GM04504 (cell line): ENCODE data around the gene REPS2.

Experiments used
- DNase-seq: peaks from one replicate; pipeline ENCODE4 v3.0.0-alpha.2; 2012; ENCODE audit warnings: low read depth

Gene REPS2

DNA sequence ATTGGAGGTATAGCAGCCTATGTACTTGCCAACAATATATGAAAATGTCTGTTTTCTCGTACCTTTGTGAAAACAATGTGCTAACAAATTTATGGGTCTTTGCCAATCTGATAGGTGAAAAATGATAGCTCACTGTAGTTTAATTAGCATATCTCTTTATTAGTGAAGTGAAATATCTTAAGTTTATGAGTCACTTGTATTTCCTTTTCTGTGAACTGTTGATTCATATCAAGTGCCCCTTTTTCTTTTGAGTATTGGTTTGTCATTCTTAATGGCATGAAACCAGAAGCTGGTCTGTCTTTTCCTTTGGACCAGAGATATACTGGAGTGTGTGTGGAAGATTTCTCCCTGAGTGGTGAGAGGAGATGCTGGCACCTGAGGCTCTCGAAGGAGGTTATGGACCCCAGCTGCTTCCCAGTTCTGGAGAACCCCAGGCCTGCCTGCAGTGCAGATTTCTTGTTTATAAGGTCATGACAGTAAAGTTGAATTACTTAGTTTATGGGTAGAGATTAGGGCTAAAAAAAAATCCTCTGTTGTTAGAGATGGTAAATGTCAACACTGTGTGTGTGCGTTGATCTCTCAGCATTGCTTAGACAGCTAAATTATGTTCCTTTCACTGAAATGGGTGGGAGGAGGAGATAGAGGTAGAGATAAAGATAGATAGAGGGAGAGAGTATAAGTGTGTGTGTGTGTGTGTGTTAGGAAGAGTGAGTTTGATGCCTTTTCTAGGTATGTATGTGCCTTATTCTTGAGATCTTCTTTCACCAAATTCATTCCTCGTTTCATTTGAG is 89.9 kb downstream of the REPS2 start:
- DNase-seq = no peak

DNA sequence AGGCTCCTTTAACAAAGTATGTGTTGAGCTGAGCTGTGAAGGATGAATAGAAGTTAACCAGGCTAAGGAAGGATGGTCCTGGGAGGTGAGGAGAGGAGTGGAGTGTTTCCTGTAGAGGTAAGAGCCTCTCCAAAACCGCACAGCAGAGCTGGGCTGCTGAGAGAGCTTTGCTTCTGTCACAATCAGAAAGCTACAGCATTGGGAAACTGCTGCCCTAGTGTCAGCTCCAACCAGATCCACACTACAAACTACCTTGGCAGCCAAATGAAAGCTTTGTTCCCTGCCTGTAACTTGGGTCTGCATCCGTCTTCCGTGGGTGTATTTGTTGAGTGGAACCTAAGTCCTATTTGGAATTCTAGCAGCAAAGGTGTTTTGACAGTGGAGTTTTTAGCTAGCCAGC is 91.8 kb downstream of the REPS2 start:
- DNase-seq = no peak

DNA sequence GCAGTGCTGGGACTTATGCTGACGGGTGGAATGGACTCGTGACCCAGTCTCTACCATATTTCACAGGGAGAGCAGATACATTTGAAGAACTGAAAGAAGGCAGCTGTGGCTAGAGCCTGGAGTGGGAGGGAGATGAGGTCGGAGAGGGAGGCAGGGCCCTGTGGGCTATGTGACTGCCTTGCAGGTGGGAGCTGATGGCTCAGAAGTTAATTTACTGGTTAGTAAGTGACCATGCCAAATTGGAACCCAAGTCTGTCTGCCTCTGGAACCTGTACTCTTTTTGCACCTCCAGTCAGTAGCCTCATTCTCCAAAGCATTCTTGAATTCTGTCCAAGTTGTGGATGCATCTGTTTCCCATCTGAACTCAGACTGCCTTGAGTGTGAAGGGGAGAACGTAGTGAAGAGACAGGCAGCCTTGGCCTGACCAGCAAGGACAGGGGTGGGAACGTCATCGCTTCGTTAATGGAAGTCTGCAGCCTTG is 92.3 kb downstream of the REPS2 start:
- peak; percentile 16 for DNase-seq

GRCh38 chrX:17039826-17040225 is 93.4 kb downstream of the REPS2 start:
- DNase-seq = no peak

DNA sequence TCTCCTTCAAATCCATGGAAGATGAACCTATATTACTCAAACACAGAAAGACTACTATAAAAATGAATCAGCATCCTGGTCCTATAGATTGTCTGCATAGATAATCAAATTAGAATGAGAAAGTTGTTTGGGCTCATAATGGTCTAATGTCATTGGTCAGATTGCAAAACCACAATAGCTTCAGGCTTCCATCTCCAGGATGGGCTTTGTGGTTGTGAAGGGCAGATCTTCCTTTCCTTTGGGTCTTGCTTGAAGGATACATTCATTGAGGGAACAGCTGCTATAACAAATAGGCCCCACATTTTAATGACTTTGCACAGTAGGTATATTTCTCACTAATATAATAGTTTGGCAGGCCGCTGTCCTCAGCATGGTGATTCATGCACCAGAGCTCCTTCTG is 94.3 kb downstream of the REPS2 start:
- no peak for DNase-seq

GRCh38 chrX:17042037-17042436 is 95.6 kb downstream of the REPS2 start:
- DNase-seq = no peak

DNA sequence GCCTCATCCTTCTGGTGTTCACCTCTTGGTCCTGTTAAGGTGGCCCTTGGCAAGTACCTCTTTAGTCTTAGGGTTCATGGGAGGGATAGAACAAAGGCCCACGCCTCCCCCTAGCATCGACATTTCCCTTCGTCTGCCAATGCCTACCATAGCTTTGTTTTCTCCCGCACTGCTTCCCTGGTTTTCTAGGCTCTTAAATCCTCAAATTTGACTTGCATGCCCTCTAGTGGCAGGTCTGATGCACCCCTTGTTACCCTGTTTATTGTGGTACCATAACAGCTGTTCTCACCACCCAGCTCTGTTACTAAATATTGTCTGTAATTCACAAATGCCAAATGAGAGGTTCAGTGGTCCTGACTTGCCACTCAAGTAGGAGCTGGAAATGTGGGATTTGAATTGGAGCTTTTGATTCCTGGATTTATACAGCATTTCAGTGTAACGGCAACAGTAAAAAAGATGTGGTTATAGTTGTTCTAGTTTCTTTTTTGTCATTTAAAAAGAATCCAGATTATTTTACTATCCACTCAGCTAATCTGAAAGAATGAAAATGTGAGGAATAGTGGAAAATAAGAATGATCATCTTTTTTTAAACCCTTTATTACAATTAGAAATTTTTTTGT is 100.1 kb downstream of the REPS2 start:
- DNase-seq = peak; percentile 40

DNA sequence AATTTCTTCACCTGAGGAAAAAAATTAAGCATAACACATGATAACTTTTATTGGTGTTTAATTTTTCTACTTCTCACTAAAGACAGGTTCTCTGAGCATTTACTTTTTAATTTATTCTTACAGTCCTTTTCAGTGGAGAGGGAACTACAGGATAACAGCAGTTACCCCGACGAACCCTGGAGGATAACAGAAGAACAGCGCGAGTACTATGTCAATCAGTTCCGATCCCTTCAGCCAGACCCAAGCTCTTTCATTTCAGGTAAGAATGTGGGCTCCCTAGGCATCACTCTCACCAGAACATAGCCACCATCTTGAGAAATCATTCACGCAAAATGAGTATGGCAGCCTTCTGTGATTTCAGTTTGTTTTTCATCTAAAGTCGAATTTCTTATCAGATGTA is 100.8 kb downstream of the REPS2 start:
- DNase-seq = no peak

- no peak for DNase-seq
Measured at GRCh38 chrX:17052210-17052609, 105.8 kb downstream of the REPS2 start.

DNA sequence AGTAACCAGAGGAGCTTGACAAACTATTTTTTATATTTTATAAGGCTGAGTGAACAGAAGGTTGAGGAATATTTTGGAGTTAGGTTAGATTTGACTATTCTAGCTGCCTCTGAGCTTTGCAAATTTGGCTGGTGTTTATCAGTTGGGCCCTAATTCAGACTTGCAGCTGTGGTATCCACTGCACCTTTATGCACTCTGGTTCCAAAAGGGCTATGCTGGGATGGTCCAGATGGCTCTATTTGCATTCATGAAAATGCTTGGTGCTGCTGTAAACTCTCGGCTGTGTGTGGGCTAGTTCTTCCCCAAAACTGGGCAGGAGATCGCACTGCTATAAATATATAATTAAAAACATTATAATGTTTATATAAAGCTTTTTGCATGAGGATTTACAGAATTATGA is 106.3 kb downstream of the REPS2 start:
- DNase-seq = no peak

GRCh38 chrX:17053502-17053901 is 107.0 kb downstream of the REPS2 start:
- DNase-seq = no peak

DNA sequence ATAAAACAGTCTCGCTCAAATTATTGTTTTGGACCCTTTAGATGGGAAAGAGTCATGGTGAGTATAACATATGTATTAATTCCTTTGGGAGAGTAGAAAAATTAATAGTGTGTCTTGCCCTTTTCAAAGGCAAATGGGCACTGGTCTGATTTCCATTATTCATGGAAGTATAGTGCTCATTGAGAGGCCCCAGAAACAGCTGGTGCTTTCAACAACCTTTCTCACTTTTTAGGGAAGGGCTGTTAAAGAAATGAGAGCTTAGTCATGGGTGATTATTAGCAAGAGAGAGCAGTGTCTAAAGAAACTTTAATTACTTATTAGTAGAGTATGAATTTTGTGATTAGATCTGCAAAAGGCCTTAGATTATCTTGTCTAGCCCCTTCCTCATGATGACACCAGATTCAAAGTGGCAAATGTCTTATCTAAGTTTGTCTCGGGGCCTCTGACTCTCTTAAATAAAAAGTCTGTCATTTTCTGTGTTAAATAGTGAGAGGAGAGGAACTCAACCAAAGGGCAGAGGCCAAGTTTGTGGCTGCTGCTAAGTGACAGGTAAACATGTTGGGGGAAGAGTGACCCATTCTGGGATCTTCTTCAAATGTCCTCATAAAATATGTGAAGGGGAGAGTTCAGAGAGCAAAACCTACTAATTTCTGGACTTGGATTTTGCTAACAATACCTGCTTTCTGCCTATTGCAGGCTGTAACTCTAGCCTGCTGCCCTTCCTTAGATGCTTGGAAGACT is 110.6 kb downstream of the REPS2 start:
- DNase-seq = no peak

GRCh38 chrX:17062065-17062464 is 115.6 kb downstream of the REPS2 start:
- DNase-seq = no peak

DNA sequence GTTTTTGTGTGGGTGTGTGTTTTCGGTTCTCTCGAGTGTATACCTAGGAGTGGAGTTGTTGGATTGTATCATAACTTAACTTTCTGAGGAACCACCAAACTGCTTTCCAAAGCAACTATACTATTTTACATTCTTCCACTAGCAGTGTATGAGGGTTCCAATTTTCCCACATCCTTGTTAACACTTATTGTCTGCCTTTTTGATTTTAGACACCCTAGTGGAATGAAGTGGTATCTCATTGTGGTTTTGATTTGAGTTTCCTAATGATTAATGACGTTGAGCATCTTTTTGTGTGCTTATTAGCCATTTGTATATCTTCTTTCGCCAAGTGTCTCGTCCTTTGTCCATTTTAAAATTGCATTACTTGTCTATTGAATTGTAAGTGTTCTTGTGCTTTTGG is 118.6 kb downstream of the REPS2 start:
- DNase-seq = no peak

DNA sequence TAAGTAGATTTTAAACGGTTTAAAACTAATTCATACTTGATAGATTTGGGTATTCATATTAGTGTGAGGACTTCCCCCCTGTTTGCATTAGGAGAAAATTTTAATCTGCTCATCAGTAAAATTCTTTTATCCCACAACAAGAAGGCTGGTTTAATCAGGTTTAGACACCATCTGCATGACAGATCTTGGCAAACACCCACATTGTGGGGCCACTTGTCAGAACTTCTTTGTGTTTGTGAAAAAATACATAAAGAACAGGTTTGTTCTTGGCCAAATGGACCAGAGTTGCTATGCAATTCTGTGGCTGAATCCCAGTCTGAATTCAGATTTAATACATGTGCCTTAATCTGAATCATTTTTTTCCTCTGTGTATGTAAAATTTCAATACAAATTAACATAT is 121.1 kb downstream of the REPS2 start:
- DNase-seq = no peak

DNA sequence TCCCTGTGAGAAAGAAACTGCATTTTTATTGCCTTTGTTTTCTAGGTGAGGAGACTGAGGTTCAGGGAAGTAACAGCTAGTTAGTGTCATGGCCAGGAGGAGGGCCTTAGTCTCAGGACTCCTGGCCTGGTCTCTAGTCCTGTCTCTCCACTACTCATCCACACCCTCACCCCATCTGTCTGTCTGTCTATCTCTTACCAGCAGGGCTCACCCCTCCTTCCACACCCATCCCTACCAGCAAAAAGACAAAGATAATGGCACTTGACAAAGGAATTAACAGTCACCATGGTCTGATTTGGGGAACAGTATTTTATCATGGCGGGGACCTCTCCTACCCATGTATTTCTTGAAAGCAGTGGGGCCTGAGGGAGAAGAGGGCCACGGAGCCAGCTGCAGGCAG is 125.8 kb downstream of the REPS2 start:
- no peak for DNase-seq

- no peak for DNase-seq
Measured at GRCh38 chrX:17072721-17073230, 126.3 kb downstream of the REPS2 start.

GRCh38 chrX:17075004-17075403 is 128.5 kb downstream of the REPS2 start:
- no peak for DNase-seq

DNA sequence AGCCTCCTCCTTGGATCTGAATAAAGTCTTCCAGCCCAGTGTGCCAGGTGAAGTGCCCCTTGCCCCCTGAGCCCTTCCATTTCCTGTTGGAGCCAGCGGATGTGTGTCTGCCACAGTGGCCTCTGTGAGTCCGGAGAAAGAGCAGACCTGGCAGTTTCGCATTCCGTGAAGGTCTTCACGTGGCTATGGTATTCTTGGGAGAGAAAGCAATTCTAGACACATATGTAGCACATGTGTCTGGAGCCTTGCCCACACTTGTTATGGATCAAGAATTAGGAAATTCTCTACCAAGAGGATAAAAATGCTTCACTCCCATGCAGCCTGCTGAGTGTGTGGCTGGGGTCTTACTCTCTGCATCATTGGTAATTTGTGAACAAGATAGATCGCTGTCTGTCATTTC is 130.9 kb downstream of the REPS2 start:
- DNase-seq = no peak

- DNase-seq = peak; percentile 17
Measured at GRCh38 chrX:17078031-17078720, 131.7 kb downstream of the REPS2 start.

DNA sequence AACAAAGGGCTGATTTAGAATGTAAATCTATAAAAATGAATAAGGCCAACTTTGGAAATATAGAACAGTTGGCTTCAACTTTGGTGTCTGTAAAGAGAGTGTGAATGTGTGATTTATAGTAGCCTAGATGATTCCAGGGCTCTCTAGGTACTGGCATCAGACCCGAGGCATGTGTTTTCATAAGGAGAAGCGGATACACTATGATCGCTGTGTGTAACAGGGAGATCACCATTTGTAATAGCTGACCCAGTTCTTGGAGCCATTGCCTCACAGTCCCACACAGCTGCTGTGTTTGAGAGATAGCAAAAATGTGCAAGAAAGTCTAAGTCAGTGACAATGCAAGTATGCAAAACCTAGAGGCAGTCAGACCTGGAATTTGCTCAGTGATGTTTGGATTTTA is 135.1 kb downstream of the REPS2 start:
- DNase-seq = no peak

- DNase-seq = no peak
Measured at GRCh38 chrX:17081968-17082367, 135.5 kb downstream of the REPS2 start.
